Measurements from ENCODE around the gene ANKRD44.

The ANKRD44 gene

GRCh38 chr2:196985511-196986183, 324.9 kb downstream of the ANKRD44 start:
- no peak for DNase-seq (ENCODE audit: low spot score)

GRCh38 chr2:196984903-196985302, 325.7 kb downstream of the ANKRD44 start:
- no peak for DNase-seq (ENCODE audit: low spot score)

GRCh38 chr2:196983934-196984333, 326.6 kb downstream of the ANKRD44 start:
- no peak for DNase-seq (ENCODE audit: low spot score)

GRCh38 chr2:196980473-196980872, 330.1 kb downstream of the ANKRD44 start:
- DNase-seq (ENCODE audit: low spot score) = no peak

GRCh38 chr2:196980001-196980400, 330.6 kb downstream of the ANKRD44 start:
- no peak for DNase-seq (ENCODE audit: low spot score)

- DNase-seq (ENCODE audit: low spot score) = no peak
Observed at GRCh38 chr2:196977507-196977906, 333.1 kb downstream of the ANKRD44 start.

- no peak for DNase-seq (ENCODE audit: low spot score)
Observed at GRCh38 chr2:196974970-196975369, 335.6 kb downstream of the ANKRD44 start.

- DNase-seq (ENCODE audit: low spot score) = no peak
Observed at GRCh38 chr2:196971574-196972279, 338.9 kb downstream of the ANKRD44 start.

- no peak for DNase-seq (ENCODE audit: low spot score)
Observed at GRCh38 chr2:196970099-196970498, 340.5 kb downstream of the ANKRD44 start.

- DNase-seq (ENCODE audit: low spot score) = no peak
Observed at GRCh38 chr2:196968516-196968915, 342.1 kb downstream of the ANKRD44 start.

GRCh38 chr2:196967775-196968174, 342.8 kb downstream of the ANKRD44 start:
- DNase-seq (ENCODE audit: low spot score) = no peak

- no peak for DNase-seq (ENCODE audit: low spot score)
Observed at GRCh38 chr2:196967116-196967515, 343.5 kb downstream of the ANKRD44 start.

- DNase-seq (ENCODE audit: low spot score) = no peak
Observed at GRCh38 chr2:196966061-196966460, 344.5 kb downstream of the ANKRD44 start.

GRCh38 chr2:196965651-196966050, 344.9 kb downstream of the ANKRD44 start:
- DNase-seq (ENCODE audit: low spot score) = no peak

GRCh38 chr2:196963961-196964360, 346.6 kb downstream of the ANKRD44 start:
- no peak for DNase-seq (ENCODE audit: low spot score)

- DNase-seq (ENCODE audit: low spot score) = no peak
Observed at GRCh38 chr2:196963043-196963442, 347.5 kb downstream of the ANKRD44 start.

GRCh38 chr2:196962325-196962724, 348.3 kb downstream of the ANKRD44 start:
- DNase-seq (ENCODE audit: low spot score) = no peak

GRCh38 chr2:196961889-196962288, 348.7 kb downstream of the ANKRD44 start:
- DNase-seq (ENCODE audit: low spot score) = no peak

GRCh38 chr2:196959734-196960338, 350.7 kb downstream of the ANKRD44 start:
- DNase-seq (ENCODE audit: low spot score) = no peak

- DNase-seq (ENCODE audit: low spot score) = no peak
Observed at GRCh38 chr2:196959281-196959680, 351.3 kb downstream of the ANKRD44 start.

- no peak for DNase-seq (ENCODE audit: low spot score)
Observed at GRCh38 chr2:196957881-196958525, 352.6 kb downstream of the ANKRD44 start.

GRCh38 chr2:196957442-196957841, 353.1 kb downstream of the ANKRD44 start:
- DNase-seq (ENCODE audit: low spot score) = no peak

- DNase-seq (ENCODE audit: low spot score) = no peak
Observed at GRCh38 chr2:196956069-196956468, 354.5 kb downstream of the ANKRD44 start.

All from hematopoietic multipotent progenitor cell treated with erythropoietin and hydrocortisone succinate and interleukin-3 and kit ligand, for 17 days (in vitro differentiated cells).